Measurements from ENCODE around the gene FTO. TPM values are rescaled to one million over a fixed set of nuclear protein-coding genes. Genes with fewer than 3 reads are reported as not detected.

The FTO gene
- total and polyA plus RNA-seq, 2 of the 8 experiments (the other 6 are each of a cell fraction or from before 2014, with no cell fraction given): 34.5 to 59.8 TPM

GRCh38 chr16:53937161-53937880 lies 233.4 kb downstream of the FTO start:
- H4K8ac ChIP-seq (ENCODE audit: extremely low read depth, insufficient read depth, low read length): no peak overlapping the region
- H3K27ac ChIP-seq (ENCODE audit: low read depth, low read length): no peak overlapping the region
- ChIA-PET POLR2A (ENCODE audit: partially characterized antibody) (no interaction called here), CTCF (ENCODE audit: partially characterized antibody) (interaction anchor here (1.0 to 1.6 kb wide), 6 partner anchors 8 to 240 kb away, joined by 3 to 5 read pairs (median 3); no protein-coding TSS in a partner anchor)
- no peak overlapping the region for H4K5ac ChIP-seq (ENCODE audit: insufficient read length, low read depth, low read length)
- no peak for TF ChIP-seq RAD21 (IDR thresholded peaks at IDR 0.05 in 1 of 2, conservative IDR thresholded peaks at IDR 0.05 in 1 of 2; ENCODE audit: low read depth in 2 of 2, low read length in 2 of 2)
- no peak overlapping the region for H4K91ac ChIP-seq (replicated peaks; ENCODE audit: insufficient read length, low read length)
- no peak overlapping the region for H3K4me2 ChIP-seq (ENCODE audit: insufficient read depth in 1 of 2, low read depth in 2 of 2, low read length in 2 of 2)
- H3K4me1 ChIP-seq (replicated peaks in 1 of 4; ENCODE audit: control insufficient read depth in 3 of 4, insufficient read depth in 4 of 4, low read length in 3 of 4): no peaks in the 10 kb centered on the region
- no peak overlapping the region for H2BK5ac ChIP-seq (ENCODE audit: low read depth, low read length)
- H2AK5ac ChIP-seq (ENCODE audit: low read depth, low read length): no peak overlapping the region
- H2BK12ac ChIP-seq (ENCODE audit: low read depth, low read length): no peak overlapping the region
- 90% methylated on average over 10 of the region's 10 CpGs; no CpG with 5 or more reads in 1 of the 2 experiments for WGBS, 2 experiments (ENCODE audit: extremely low coverage in 1 of 2, insufficient coverage in 1 of 2, insufficient read length in 1 of 2, insufficient replicate concordance in 2 of 2, low coverage in 1 of 2, low lambda C conversion rate in 2 of 2, missing lambda C conversion rate in 1 of 2)
- no peak overlapping the region for H2BK120ac ChIP-seq (replicated peaks; ENCODE audit: low read depth, low read length)
- no peak overlapping the region for H3K4me3 ChIP-seq (ENCODE audit: extremely low read depth in 1 of 4, insufficient read depth in 2 of 4, low read depth in 3 of 4, low read length in 4 of 4)
- H3K56ac ChIP-seq (replicated peaks; ENCODE audit: insufficient read length, low read depth, low read length): no peak overlapping the region
- no peak overlapping the region for H2BK15ac ChIP-seq (ENCODE audit: low read length)
- H3K27me3 ChIP-seq (replicated peaks in 1 of 4; ENCODE audit: control insufficient read depth in 3 of 4, extremely low read depth in 1 of 4, insufficient read depth in 3 of 4, low read length in 3 of 4): no peaks in the 10 kb centered on the region
- no peak overlapping the region for H2AFZ ChIP-seq (ENCODE audit: low read length)
- no peaks in the 10 kb centered on the region for H3K9me3 ChIP-seq (ENCODE audit: insufficient read depth in 2 of 2, low read depth in 1 of 2, low read length in 1 of 2)
- H3K23me2 ChIP-seq (ENCODE audit: low read depth, low read length): no peaks in the 10 kb centered on the region
- no peaks in the 10 kb centered on the region for H3K79me1 ChIP-seq (ENCODE audit: low read depth, low read length)
- H3K79me2 ChIP-seq (ENCODE audit: control insufficient read depth in 1 of 2, insufficient read depth in 2 of 2, low read length in 2 of 2): no peaks in the 10 kb centered on the region
- no peaks in the 10 kb centered on the region for H4K20me1 ChIP-seq (replicated peaks in 1 of 2; ENCODE audit: control insufficient read depth in 1 of 2, insufficient read depth in 2 of 2, low read length in 2 of 2)
- FAIRE-seq (no peak), DNase-seq (ENCODE audit: low read depth in 1 of 2, low spot score in 2 of 2) (no peak)
- H3K9ac ChIP-seq (replicated peaks in 1 of 4; ENCODE audit: extremely low read depth in 1 of 4, low read depth in 3 of 4, low read length in 3 of 4): no peak overlapping the region
- no peak overlapping the region for H3K23ac ChIP-seq (ENCODE audit: insufficient read length)
- H3K14ac ChIP-seq (ENCODE audit: insufficient read length): no peak overlapping the region
- no peak overlapping the region for H3K4ac ChIP-seq (replicated peaks; ENCODE audit: insufficient read length, low read depth, low read length)
- no peak overlapping the region for H2BK20ac ChIP-seq (ENCODE audit: low read length)
- no peak overlapping the region for H3K18ac ChIP-seq (ENCODE audit: extremely low read depth, low read length)
- no peaks in the 10 kb centered on the region for H3K36me3 ChIP-seq (ENCODE audit: control insufficient read depth in 2 of 4, insufficient read depth in 4 of 4, low read length in 3 of 4)

Measured in H1 (cell line).